ENCODE data around the gene METTL23.
"Not testable (repeated sequence)": the region's sequence is repeated elsewhere in the genome, so short reads cannot be mapped to it uniquely, and the experiment has no call there.

Gene METTL23

GRCh38 chr17:76710863-76711611, 15.6 kb upstream of the METTL23 start, which contains the start of gene MXRA7:
Gene MXRA7, minus strand, starts transcription at chr17:76710965. Its CDS starts 19 bp downstream, at chr17:76710946.
- TF ChIP-seq EZH2 (IDR thresholded peaks at IDR 0.05; ENCODE audit: borderline replicate concordance, low read length) (no peak), CTCF (IDR thresholded peaks at IDR 0.05; ENCODE audit: low read length) (no peak)
- H3K79me2 ChIP-seq (ENCODE audit: insufficient read depth, low read length): no peaks in the 10 kb centered on the region
- H3K9me3 ChIP-seq (ENCODE audit: low read length): no peaks in the 10 kb centered on the region
- no peaks in the 10 kb centered on the region for H3K27me3 ChIP-seq (ENCODE audit: insufficient read depth, low read length)
- H4K20me1 ChIP-seq (ENCODE audit: insufficient read depth, low read length): no peaks in the 10 kb centered on the region
- no peak within 1 kb of the TSS for H3K9ac ChIP-seq (ENCODE audit: low read length)
- peak within 1 kb of the TSS; percentile 66 for H3K4me2 ChIP-seq (ENCODE audit: low read length)
- peaks cover 28% of the 10 kb centered on the region for H3K36me3 ChIP-seq (ENCODE audit: insufficient read depth, low read length)
- no peak within 1 kb of the TSS for H2AFZ ChIP-seq (ENCODE audit: low read length)
- no peaks in the 10 kb centered on the region for H3K9me2 ChIP-seq (ENCODE audit: low read depth, low read length)
- no peak within 1 kb of the TSS for H3K27ac ChIP-seq (ENCODE audit: low read depth, low read length, poor library complexity, severe bottlenecking)
- H3K4me1 ChIP-seq (ENCODE audit: insufficient read depth, low read length, severe bottlenecking): peaks cover 11% of the 10 kb centered on the region
- peak within 1 kb of the TSS; percentile 48 for H3K4me3 ChIP-seq (ENCODE audit: low read depth, low read length, poor library complexity, severe bottlenecking)
- H3F3A ChIP-seq (ENCODE audit: insufficient read depth, low read length): no peaks in the 10 kb centered on the region

- H3F3A ChIP-seq (ENCODE audit: insufficient read depth, low read length); H3K27me3 ChIP-seq (ENCODE audit: insufficient read depth, low read length); H3K9ac ChIP-seq (ENCODE audit: low read length); H3K9me3 ChIP-seq (ENCODE audit: low read length); H4K20me1 ChIP-seq (ENCODE audit: insufficient read depth, low read length); H2AFZ ChIP-seq (ENCODE audit: low read length); H3K4me3 ChIP-seq (ENCODE audit: low read depth, low read length, poor library complexity, severe bottlenecking); H3K27ac ChIP-seq (ENCODE audit: low read depth, low read length, poor library complexity, severe bottlenecking); H3K9me2 ChIP-seq (ENCODE audit: low read depth, low read length); H3K79me2 ChIP-seq (ENCODE audit: insufficient read depth, low read length); H3K4me2 ChIP-seq (ENCODE audit: low read length): not testable (repeated sequence)
- Histone ChIP-seq H3K36me3 (ENCODE audit: insufficient read depth, low read length) (peaks cover 40% of the 10 kb centered on the region), H3K4me1 (ENCODE audit: insufficient read depth, low read length, severe bottlenecking) (peaks cover 11% of the 10 kb centered on the region)
Measured at GRCh38 chr17:76712321-76712720, 14.3 kb upstream of the METTL23 start.

- Histone ChIP-seq H3K9me3 (ENCODE audit: low read length) (no peaks in the 10 kb centered on the region), H3K9ac (ENCODE audit: low read length) (no peak overlapping the region), H3F3A (ENCODE audit: insufficient read depth, low read length) (no peaks in the 10 kb centered on the region; the same call in 1 of the 2 replicates), H2AFZ (ENCODE audit: low read length) (no peak overlapping the region), H3K9me2 (ENCODE audit: low read depth, low read length) (no peaks in the 10 kb centered on the region), H3K4me1 (ENCODE audit: insufficient read depth, low read length, severe bottlenecking) (peaks cover 11% of the 10 kb centered on the region), H3K4me3 (ENCODE audit: low read depth, low read length, poor library complexity, severe bottlenecking) (no peak overlapping the region), H3K4me2 (ENCODE audit: low read length) (no peak overlapping the region), H3K36me3 (ENCODE audit: insufficient read depth, low read length) (peaks cover 53% of the 10 kb centered on the region), H3K27ac (ENCODE audit: low read depth, low read length, poor library complexity, severe bottlenecking) (no peak overlapping the region), H4K20me1 (ENCODE audit: insufficient read depth, low read length) (no peaks in the 10 kb centered on the region), H3K27me3 (ENCODE audit: insufficient read depth, low read length) (no peaks in the 10 kb centered on the region), H3K79me2 (ENCODE audit: insufficient read depth, low read length) (no peaks in the 10 kb centered on the region)
- TF ChIP-seq EZH2 (IDR thresholded peaks at IDR 0.05; ENCODE audit: borderline replicate concordance, low read length) (no peak), CTCF (IDR thresholded peaks at IDR 0.05; ENCODE audit: low read length) (no peak)
Measured at GRCh38 chr17:76713765-76714164, 12.9 kb upstream of the METTL23 start.

DNA sequence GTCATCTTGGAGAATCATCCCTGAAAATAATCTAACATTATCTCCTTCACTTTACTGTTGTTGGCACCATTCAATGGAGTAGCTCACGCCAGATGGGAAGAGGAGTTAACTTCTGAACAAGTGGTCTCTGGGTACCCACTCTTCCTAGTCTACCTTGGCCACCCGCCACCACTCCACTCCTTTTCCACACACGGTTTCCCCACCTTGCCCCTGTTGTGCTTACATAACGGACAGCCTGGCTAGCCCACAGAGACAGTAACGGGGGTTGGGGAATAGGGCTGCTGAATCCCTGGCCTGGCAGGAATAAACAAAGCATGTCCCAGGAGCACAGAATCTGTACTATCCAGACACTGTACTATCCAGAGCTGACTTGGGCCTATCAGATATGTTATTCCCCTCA, 12.3 kb upstream of the METTL23 start:
- Histone ChIP-seq H3K27me3 (ENCODE audit: insufficient read depth, low read length) (no peaks in the 10 kb centered on the region), H2AFZ (ENCODE audit: low read length) (no peak overlapping the region), H3K79me2 (ENCODE audit: insufficient read depth, low read length) (no peaks in the 10 kb centered on the region), H3K9me2 (ENCODE audit: low read depth, low read length) (no peaks in the 10 kb centered on the region), H3K4me1 (ENCODE audit: insufficient read depth, low read length, severe bottlenecking) (peaks cover 11% of the 10 kb centered on the region), H3K4me2 (ENCODE audit: low read length) (no peak overlapping the region), H3K4me3 (ENCODE audit: low read depth, low read length, poor library complexity, severe bottlenecking) (no peak overlapping the region), H3K9me3 (ENCODE audit: low read length) (no peaks in the 10 kb centered on the region), H4K20me1 (ENCODE audit: insufficient read depth, low read length) (no peaks in the 10 kb centered on the region), H3K27ac (ENCODE audit: low read depth, low read length, poor library complexity, severe bottlenecking) (no peak overlapping the region), H3F3A (ENCODE audit: insufficient read depth, low read length) (no peaks in the 10 kb centered on the region; the same call in 1 of the 2 replicates), H3K9ac (ENCODE audit: low read length) (no peak overlapping the region), H3K36me3 (ENCODE audit: insufficient read depth, low read length) (peaks cover 58% of the 10 kb centered on the region)
- no peak for TF ChIP-seq CTCF (IDR thresholded peaks at IDR 0.05; ENCODE audit: low read length)
- no peak for TF ChIP-seq EZH2 (IDR thresholded peaks at IDR 0.05; ENCODE audit: borderline replicate concordance, low read length)
